ENCODE data around the gene JAZF1.
A peak's percentile ranks its signal among the peaks of the same experiment; 100 is the strongest.

JAZF1 gene

DNA sequence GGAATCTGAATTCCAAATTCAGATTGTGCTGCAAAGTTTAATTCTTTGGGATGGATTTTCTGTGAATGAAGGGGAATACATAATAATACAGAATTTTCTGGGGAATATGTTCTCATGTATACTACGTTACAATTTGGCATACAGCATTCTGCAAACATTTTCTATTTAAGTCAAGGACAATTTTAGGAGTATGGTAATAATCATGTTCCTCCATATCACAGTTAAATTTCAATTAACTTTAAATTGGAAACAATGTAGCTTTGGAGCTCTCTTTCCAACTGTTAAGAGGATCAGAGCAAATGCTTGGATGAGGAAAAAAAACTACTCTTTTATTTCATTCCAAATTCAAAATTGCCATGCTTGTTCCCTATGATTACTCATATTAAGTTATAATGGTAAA lies 217.5 kb downstream of the JAZF1 start:
- DNase-seq, result no peak

DNA sequence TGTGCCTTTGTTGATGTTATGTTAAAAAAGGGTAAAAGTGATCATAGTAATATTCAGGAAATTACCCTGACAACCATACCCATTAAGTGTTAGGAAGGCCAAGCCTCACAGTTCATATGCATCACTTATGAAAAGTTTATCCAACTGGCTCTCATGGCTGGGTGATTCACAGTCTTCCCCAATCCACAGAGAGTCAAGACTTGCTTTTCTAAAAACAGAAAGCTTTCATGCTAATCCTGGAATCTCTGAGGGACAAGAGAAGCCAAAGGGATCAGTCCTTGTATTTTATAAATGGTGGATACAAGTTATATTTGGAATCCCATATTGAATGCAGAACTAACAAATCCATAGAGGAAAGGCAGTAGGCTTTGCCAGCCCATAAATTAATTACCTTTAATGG lies 218.3 kb downstream of the JAZF1 start:
- DNase-seq, result no peak

DNA sequence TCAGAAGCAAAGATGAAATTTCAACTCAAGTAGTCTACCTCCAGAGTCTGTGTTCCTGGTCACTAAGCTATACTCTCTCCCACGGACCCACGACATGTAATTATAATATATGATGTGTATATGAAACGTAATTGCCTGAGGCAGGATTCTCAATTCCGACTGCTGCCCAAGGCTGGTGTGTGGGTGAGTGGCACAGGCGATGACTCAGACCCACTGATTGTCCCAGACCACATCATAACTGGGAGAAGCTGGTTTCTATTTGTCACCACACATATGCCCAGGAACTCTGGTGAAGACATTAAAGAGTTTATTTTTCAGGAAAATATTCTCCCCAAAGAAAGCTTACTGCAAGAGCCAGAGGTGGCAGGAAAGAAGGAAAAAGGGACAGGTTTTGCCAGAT lies 219.3 kb downstream of the JAZF1 start:
- DNase-seq, result peak; percentile 10 to 50 (median 46)

DNA sequence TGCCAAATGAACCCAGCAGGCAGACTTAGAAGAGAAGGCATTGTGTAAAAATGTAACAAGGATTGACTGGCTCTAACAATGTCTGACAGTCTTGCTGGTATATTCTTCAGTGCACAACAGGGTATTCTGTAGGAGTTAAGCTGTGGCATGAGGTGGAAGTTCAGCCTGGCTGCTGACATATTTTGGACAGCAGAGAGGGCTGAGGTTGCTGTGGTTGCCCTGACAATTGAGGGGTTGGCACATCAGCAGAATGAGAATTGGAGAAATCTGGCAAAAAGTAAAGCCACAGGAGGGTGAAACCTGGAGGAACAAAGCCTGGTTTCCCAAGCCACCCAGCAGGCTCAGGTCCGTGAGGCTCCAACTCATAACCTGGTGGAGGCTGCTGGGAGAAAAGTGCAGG lies 220.2 kb downstream of the JAZF1 start:
- peak in 1 of 4 experiments; percentile 2 for DNase-seq

DNA sequence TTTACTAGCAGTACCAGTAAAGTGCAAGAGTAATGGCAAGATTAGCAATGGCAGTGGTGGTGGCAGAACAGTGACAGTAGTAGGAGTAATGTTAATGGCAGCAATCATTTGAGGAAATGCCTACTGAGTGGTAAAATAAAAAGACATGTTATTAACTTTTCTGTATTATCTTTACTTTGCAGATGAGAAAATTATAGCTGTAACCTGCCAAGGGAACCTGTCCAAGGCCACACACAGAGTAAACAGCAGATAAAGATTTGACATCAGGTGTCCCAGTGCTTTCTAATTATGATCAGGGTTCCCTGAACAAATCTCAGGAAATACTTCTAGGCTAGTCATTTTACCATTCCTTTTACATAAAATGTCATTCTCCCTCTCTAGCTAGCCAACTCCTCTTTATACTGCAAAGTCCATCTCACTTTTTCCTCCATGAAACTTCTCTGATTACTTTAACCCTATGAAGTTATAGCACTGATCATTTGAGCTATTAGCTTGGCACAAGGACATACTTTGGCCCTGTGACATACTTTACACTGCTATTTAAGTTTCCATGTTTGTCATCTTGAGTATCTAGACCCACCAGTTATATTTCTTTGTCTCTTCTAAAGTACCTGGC lies 221.6 kb downstream of the JAZF1 start:
- DNase-seq, result no peak

DNA sequence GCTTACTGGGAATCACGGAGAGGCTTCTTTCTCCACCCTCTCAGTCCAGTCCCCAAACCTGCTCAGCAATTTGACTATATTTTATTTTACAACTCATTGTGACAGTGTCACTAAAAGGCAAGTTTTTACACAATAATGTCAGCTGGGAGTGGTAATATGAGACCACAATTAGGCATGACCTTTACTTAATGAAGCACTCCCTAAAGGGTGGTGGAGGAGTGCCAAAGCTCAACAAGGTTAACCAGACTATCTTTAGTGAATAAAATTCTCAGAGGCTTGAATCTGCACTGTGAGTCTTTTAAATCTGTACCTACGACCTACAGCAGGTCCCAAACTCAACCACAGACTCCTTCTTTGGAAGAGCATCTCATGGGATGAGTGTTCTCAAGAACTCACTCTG lies 225.0 kb downstream of the JAZF1 start:
- no peak for DNase-seq

DNA sequence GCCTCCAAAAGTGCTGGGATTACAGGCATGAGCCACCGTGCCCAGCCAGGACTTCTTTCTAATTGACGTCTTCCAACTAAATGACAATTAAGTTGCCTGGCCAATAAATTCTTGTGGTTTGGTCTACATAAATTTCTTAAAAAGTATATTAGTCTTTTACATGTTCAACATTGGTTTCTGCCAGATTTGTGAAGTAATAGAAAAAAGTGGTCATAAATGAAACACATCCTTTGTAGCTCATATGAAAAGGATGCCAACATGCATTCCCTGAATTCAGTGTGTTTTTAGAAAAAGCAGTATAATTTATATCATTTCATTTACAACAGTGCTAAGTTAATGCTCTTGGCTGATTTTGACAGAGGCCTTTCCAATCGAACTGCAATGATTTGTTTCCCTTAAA lies 225.6 kb downstream of the JAZF1 start:
- DNase-seq, result no peak

DNA sequence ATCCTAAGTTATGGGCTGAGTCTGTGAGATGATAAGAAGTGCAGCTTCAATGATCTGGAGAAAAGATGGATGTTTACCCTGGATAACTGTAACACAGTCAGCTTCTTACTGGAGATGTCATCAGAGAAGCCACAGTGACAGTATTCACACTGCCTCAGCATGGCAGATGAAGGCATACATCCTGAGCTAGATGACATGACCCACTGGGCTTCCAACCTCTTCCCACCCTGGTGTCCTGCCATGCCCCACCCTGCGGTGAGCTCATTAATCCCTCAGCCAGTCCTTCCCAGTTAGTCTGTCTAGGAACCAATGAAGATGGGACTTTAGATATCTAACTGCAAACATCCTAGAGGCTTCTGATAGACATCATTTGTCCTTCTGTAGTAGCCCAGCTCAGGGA lies 226.8 kb downstream of the JAZF1 start:
- DNase-seq, result no peak

DNA sequence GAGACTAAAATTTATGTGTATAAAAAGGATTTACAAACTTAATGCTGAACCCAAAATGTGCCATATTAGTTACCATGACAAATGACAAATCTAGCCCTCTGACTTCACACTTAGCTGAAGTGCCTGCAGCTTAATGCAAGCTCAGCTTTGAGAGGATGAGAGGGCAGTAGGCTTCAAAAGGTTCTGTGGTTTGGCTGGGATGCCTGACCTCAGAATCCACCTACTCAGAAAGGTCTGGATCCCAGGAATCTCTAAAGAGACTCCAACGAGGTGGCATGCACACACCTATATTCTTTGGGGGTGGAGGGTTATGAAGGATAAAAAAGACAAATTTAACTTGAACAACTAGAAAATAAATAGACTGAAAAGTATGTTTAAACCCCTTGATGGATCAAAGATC lies 227.2 kb downstream of the JAZF1 start:
- no peak for DNase-seq

DNA sequence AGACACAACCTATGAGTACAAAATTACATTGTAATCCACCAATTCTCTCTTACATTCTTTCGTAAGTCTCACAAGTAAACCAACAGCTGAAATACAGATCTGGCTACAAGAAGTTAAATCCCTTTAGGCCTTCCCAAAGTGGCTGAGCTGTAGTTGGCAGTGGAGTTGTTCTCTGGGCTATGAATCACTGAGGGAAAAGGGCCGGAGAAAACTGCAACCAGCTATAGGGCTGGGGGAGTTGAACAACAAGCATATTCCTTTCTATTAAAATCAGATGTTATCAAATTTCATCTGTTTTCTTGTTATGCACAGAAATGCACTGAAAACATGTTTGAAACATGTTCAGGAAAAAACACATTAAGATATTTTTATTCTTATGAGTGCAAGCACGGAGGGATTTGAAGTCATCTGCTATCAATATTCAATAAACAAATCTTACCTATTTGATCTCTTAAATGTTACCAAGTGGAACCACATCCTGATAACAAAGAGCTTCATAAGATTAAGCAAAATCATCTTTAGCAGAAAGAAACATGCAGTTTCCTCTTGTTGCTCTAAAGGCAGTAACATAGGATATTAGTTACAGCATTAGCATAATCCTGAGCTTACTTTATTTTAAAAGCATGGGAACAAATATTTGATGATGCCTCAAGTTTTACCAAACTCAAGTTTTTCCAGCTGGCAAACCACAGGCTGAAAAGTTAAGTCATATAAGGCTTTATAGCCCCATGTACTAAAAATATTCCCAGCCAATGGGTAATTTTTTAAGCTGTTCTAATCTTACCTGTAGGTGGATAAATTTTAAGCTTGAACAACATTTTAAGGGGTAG lies 227.9 kb downstream of the JAZF1 start:
- no peak for DNase-seq

DNA sequence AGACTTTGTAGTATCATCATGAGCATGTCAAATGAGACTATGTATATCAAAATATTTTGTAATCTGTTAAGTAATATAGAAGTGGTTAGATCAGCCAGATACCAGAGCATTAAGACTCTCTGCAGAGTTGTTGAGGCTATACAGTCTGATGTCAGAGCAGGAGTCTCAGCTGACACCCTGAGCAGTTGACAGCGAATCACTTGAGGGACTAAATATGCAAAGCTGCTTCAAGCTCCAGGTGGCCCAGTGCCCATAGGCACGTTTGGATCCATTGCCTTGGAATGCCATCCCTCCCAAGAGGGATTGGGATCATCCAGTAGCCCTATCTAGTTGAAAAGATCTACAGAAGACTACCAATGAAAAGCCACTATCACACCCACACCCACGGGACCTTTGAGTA lies 230.5 kb downstream of the JAZF1 start:
- no peak for DNase-seq

DNA sequence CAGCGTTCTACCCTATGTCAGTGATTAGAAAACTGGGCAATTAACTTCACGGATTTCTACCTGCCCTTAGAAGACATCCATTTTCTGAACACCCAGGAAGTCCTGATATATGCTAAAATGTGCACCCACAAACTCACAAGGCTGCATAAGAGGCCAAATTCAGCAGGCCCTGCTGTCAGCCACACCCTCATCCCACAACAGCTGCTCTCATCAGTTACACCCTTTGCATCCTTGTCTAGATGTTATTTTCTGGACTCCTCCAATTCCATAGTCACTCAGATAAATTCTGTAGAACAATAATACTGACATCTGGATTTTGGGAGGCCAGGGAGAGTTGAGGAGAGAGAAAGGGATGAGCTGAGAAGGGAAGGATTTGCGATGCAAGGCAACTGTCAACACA lies 231.7 kb downstream of the JAZF1 start:
- DNase-seq, result no peak

DNA sequence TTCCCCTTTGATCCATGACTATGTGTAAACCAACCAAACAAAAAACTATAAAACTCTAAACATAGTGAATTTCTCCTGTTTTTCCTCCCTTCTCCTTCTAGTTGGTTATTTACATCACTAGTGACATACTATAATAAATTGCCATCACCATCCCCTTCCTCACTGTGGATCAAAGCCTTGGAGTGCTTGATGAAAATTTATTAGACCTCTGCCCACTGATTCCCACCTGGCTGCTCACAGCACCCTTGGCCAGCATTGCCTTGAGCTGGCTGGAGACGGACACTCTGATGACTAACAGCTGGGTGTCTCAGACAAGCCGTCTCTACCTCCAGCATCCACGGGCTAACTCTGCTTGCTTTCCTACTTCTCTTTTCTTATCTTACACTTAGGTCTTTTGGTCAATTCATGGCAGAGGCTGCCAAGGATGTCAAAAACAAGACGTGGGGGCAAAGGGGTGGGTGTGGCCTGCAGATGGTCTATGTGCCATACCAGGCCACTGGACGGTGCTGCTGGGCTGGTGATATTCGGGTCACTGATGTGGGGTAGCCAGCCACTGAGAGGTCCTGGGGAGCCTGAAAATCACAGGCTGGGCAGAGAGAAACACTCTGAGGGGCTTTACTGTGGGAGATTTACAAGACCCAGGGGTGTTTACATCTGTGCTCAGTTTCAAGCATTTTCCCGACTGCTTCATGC lies 232.9 kb downstream of the JAZF1 start:
- no peak for DNase-seq

DNA sequence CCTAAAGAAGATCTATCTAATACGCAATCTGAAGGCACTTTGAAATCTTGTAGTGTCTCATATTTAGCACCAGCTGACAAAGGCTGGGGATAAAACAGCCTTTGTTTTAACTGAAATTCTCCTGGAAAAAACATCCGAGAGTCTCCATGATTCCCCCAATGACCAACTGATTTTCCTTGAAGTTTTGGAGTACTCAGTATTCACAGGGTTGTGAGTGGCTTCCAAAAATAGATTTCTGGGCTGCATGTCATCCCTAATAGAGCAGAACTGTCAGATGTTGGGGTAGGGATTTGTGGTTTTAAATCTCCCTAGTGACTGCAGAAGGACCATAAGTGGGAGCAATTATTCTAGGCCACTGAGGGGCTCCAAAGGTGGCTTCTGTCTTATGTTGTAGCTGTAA lies 234.2 kb downstream of the JAZF1 start:
- DNase-seq, result no peak

DNA sequence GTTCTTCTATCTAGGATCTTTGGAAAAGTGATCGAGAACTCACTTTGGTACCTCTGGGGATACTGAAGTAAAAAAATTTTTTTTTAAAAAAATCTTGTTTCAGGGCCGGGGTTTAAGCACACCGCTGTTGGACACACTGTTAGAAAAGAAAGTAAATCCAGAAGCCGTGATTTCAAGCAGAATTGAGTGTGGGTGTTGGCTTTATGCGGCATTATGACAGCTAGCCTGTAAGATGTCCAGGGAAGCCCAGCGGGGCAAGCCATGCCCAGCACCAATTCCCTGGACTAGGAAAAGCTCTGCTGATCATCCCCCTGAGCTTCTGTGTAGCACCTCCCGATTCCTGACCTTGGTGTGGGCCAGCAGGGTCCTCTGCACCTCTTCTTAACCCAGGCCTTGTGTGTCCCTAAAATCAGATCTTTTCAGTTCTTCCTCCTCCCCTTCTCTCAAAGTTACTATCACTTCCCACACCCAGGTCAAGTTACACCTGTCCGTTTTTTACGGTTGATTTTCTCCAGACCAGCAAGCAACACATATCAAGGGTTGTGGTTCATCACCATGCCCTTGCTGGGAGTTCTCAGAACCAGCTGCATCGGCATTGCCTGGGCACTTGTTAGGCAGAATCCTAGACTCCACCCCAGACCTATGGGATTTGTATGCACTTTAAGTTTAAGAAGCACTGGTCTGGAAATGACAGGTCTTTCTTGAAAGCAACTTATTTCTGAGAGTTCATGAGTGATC lies 235.4 kb downstream of the JAZF1 start:
- no peak for DNase-seq

DNA sequence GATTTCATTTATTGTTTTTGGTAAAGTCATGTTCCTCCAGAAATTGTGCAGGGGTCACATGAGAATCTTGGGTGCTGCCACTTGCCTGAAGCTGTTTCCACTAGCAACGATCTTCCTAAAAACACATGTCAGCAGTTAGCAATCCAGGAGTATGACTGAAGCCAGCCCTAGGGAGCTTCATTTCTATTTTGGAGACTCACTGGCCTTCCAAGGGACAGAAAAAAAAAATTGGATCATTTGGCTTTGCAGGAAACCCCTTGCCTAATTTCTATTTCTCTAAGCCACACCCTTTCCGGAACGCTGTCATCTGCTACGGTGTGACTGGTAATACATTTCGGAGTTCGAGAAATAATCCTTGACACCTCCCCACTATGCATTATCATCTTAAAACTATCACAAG lies 236.0 kb downstream of the JAZF1 start:
- no peak for DNase-seq

DNA sequence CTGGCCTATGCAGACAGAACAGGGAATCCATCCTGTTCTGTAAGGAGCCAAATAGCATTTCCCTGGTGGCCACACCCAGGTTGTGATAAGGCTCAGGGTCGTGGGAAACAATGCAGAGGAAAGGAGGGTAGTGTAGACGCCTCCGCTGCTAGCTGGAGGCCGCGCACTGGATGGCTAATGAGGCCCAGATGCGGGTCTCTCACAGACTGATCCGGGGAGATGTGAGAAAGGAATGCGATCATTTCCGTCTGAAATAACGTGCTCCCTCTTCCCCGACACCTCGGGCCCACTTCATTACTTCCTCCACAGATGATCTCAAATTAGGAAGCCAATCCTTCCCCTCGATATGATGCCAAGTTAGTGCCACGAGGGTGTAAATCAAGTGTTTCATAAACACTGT lies 237.4 kb downstream of the JAZF1 start:
- no peak for DNase-seq

DNA sequence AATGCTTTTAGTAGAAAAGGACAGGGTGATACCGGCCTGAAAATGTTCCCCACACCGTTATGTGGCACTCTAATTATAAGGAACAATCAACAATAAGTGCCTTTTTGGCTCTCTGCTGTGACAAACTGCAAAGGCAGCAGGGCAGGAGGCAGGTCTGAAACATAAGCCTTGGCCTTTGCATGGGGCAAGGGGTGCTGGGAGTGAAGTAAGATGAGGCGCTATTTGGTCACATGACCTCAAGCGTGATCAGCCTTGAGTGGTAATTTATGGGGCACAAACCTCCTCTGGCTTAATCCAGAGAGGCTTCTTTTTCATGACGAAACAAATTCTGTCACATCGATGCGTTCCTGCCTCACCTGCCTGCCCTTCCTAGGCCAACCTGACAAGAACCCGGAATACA lies 237.9 kb downstream of the JAZF1 start:
- no peak for DNase-seq

DNA sequence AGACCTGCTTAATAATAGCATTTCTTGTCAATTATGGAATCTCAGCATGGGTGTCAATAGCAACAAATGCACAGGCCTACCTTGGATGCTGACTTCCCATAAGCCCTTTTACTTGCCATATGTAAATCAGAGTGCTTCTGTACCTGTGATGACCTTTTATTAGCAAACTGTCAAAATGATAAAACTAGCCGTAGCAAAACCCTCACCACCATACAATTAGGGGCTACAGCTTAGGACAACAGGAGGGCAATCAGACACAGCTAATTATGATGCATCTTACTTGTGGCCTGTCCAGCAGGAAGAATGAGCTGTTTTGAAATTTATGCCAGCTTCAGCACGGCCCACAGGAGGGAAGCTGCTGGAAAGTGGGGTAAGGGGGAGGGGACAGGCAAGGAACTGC lies 239.1 kb downstream of the JAZF1 start:
- DNase-seq, result no peak

DNA sequence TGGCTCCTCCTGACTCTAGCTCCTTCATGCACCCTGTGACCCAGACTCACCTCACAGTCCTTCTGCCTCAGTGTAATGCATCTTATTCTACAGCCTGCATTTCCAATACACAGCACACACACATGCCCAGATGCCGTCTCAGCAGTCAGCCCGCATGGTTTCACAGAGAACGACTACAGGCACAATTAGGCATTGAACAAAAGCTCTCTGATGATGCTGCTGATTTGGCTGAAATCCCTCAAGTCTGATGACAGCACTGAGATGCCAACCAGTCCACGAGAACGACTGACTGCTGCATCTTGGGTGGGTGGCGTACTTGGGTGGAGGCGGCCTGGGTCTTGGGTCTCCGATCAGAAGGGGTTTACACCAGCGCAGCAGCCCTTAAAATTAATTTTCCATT lies 240.3 kb downstream of the JAZF1 start:
- DNase-seq, result no peak

DNA sequence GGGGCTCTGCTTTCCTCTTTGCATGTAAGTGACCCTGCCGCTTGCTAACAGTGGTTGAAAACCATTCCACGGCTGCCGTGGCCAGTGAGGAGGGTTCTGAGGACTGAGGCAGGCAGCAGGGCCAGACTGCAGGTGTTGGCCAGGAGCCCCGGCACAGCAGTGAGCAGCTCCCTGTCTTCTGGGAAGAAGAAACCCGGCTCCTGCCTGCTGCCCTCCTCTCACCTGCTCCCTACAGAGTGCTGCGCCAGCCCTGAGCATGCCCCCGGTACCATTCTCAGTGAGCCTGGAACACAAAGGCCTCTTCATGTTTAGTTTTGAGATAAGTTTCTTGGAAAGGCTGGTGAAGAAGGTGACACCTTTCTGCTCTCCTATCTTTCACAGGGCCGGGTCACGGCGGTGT lies 240.7 kb downstream of the JAZF1 start:
- no peak for DNase-seq

DNA sequence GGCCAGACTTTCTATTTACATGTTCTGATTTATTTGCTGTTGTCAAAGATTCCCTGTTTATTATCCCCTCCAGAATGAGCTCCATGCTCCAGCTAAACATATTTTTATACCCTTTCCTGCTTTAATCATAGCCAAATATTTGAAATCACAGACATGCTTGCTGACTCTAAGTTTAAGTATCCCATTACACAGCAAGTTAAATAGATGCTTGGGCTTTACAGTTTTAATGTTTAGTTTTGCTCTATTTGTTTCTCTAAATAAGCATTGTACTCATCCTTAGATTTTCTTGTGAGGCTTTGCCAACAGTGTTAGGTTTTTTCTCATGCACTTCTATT lies 243.9 kb downstream of the JAZF1 start:
- no peak for DNase-seq

DNA sequence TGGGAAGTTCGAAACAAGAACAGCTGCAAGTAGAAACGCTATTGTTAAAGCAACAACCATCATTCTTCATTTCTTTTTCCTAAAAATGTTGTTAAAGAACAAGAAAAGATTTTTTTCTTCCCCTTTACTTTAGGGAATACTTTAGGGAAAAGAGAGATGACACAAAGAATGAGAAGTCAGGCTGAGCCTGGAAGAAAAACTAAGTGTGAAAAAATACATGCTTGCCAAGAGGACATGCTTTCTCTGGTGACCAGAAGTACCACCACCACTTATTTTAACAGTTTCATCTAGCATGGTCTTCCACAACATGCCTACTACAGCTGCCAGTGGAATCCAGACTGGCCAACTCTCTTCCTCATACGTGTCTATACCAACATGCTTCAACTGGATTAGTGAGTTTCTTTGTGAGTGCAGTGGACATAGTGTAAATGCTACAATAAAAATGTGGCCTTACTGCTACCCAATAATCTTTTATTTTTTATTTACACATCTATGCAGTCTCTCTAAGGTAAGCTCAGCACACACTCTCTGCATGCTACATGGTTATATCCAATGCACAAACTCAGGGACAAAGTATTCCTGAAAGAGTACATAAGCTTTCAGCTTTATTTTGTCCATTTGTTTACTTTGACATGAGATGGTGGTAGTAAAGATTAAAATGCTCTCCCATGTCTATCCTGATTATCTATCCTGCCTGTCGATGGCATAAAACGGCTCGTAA lies 244.4 kb downstream of the JAZF1 start:
- DNase-seq, result no peak

Data from suppressor macrophage (primary cell).